H1 (cell line): ENCODE measurements around the gene KDM8. TPM values are rescaled to one million over a fixed set of nuclear protein-coding genes. Genes with fewer than 3 reads are reported as not detected.

ENCODE experiments used
- CTCF ChIA-PET: fragments of 300-600 bp; sonication (Branson Sonifier 250); formaldehyde crosslinking; loops from one replicate; lab custom pipeline; 2021; ENCODE audit not compliant: partially characterized antibody; lab: Charles Lee
- POLR2A ChIA-PET: fragments of 300-600 bp; sonication (Branson Sonifier 250); formaldehyde crosslinking; loops from one replicate; lab custom pipeline; 2021; ENCODE audit warnings: inconsistent platforms; ENCODE audit not compliant: partially characterized antibody; lab: Charles Lee
- DNase-seq, 2 experiments: peaks; one replicate each; pipeline versions ENCODE4 v3.0.0 to v3.0.0-alpha.2; 2010 to 2022; ENCODE audit warnings: low spot score in 2 of 2, low read depth in 1 of 2, mixed read lengths in 1 of 2
- FAIRE-seq: peaks from 2 replicates; lab custom pipeline; 2011; peaks lifted over from hg19 to GRCh38; lab: Jason Lieb, UNC
- H2AFZ ChIP-seq: 2 replicates; pipeline ENCODE4 v1.8.1; 2012; ENCODE audit warnings: low read length, inconsistent platforms
- H2AK5ac ChIP-seq: 2 replicates; pipeline ENCODE4 v1.6.1; 2013; ENCODE audit warnings: low read depth, low read length
- H2BK120ac ChIP-seq: replicated peaks from 2 replicates; pipeline ENCODE3; 2013; ENCODE audit warnings: low read depth, low read length, inconsistent platforms
- H2BK12ac ChIP-seq: 2 replicates; pipeline ENCODE4 v1.6.1; 2013; ENCODE audit warnings: low read depth, low read length
- H2BK15ac ChIP-seq: 2 replicates; pipeline ENCODE4 v1.6.1; 2013; ENCODE audit warnings: low read length
- H2BK20ac ChIP-seq: 2 replicates; pipeline ENCODE4 v1.6.1; 2013; ENCODE audit warnings: low read length
- H2BK5ac ChIP-seq: 2 replicates; pipeline ENCODE4 v1.6.1; 2013; ENCODE audit warnings: low read depth, low read length
- H3K14ac ChIP-seq: 2 replicates; pipeline ENCODE4 v1.6.1; 2013; ENCODE audit warnings: inconsistent platforms; ENCODE audit not compliant: insufficient read length
- H3K18ac ChIP-seq: 2 replicates; pipeline ENCODE4 v1.6.1; 2013; ENCODE audit warnings: low read length; ENCODE audit errors: extremely low read depth
- H3K23ac ChIP-seq: 2 replicates; pipeline ENCODE4 v1.6.1; 2013; ENCODE audit warnings: inconsistent platforms; ENCODE audit not compliant: insufficient read length
- H3K23me2 ChIP-seq: 2 replicates; pipeline ENCODE4 v1.6.1; 2013; ENCODE audit warnings: low read depth, low read length
- H3K27ac ChIP-seq: 2 replicates; pipeline ENCODE4 v1.6.1; 2011; ENCODE audit warnings: low read depth, low read length, inconsistent platforms
- H3K27me3 ChIP-seq, 4 experiments: replicated peaks in 1 of 4; 1 replicate in 1 of 4; 2 replicates in 3 of 4; pipeline versions ENCODE4 v1.6.1 to v1.8.1; 2011 to 2013; ENCODE audit warnings: low read length in 3 of 4, mild to moderate bottlenecking in 3 of 4, inconsistent platforms in 2 of 4, mixed read lengths in 2 of 4, moderate library complexity in 1 of 4; ENCODE audit not compliant: control insufficient read depth in 3 of 4, insufficient read depth in 3 of 4; ENCODE audit errors: extremely low read depth in 1 of 4
- H3K36me3 ChIP-seq, 4 experiments: 2 replicates each; pipeline versions ENCODE4 v1.6.1 to v1.8.1; 2011 to 2013; ENCODE audit warnings: mild to moderate bottlenecking in 4 of 4, low read length in 3 of 4, moderate library complexity in 2 of 4, control low read depth in 1 of 4, inconsistent platforms in 1 of 4; ENCODE audit not compliant: insufficient read depth in 4 of 4, control insufficient read depth in 2 of 4
- H3K4ac ChIP-seq: replicated peaks from 2 replicates; pipeline ENCODE3; 2013; ENCODE audit warnings: low read length, low read depth, mixed read lengths, inconsistent platforms; ENCODE audit not compliant: insufficient read length
- H3K4me1 ChIP-seq, 4 experiments: replicated peaks in 1 of 4; 1 replicate in 1 of 4; 2 replicates in 3 of 4; pipeline versions ENCODE4 v1.6.1 to v1.8.1; 2011 to 2013; ENCODE audit warnings: low read length in 3 of 4, inconsistent platforms in 2 of 4, mixed read lengths in 1 of 4; ENCODE audit not compliant: insufficient read depth in 4 of 4, control insufficient read depth in 3 of 4
- H3K4me2 ChIP-seq, 2 experiments: 2 replicates each; pipeline versions ENCODE4 v1.6.1 to v1.8.1; 2011 to 2013; ENCODE audit warnings: low read depth in 2 of 2, low read length in 2 of 2, control low read depth in 1 of 2, inconsistent platforms in 1 of 2, mild to moderate bottlenecking in 1 of 2; ENCODE audit not compliant: insufficient read depth in 1 of 2
- H3K4me3 ChIP-seq, 4 experiments: fragments of 200-600, 300-600 bp in 1 of 4; sonication (generic), shearing (Covaris generic), sonication (Bioruptor Twin) in 1 of 4; 2 replicates each; pipeline versions ENCODE4 v1.5.1 to v1.8.1; 2011 to 2016; ENCODE audit warnings: low read length in 4 of 4, low read depth in 3 of 4, control low read depth in 2 of 4, inconsistent platforms in 2 of 4, mild to moderate bottlenecking in 2 of 4, mixed read lengths in 1 of 4, moderate library complexity in 1 of 4; ENCODE audit not compliant: insufficient read depth in 2 of 4; ENCODE audit errors: extremely low read depth in 1 of 4
- H3K56ac ChIP-seq: replicated peaks from 2 replicates; pipeline ENCODE3; 2013; ENCODE audit warnings: low read depth, mild to moderate bottlenecking, mixed read lengths, low read length, inconsistent platforms; ENCODE audit not compliant: insufficient read length
- H3K79me1 ChIP-seq: 2 replicates; pipeline ENCODE4 v1.6.1; 2013; ENCODE audit warnings: low read depth, low read length, control low read depth
- H3K79me2 ChIP-seq, 2 experiments: 2 replicates each; pipeline versions ENCODE4 v1.6.1 to v1.8.1; 2012 to 2013; ENCODE audit warnings: low read length in 2 of 2, mild to moderate bottlenecking in 2 of 2, inconsistent platforms in 1 of 2; ENCODE audit not compliant: insufficient read depth in 2 of 2, control insufficient read depth in 1 of 2
- H3K9ac ChIP-seq, 4 experiments: replicated peaks in 1 of 4; 1 replicate in 1 of 4; 2 replicates in 3 of 4; pipeline versions ENCODE4 v1.6.1 to v1.8.1; 2011 to 2013; ENCODE audit warnings: low read depth in 3 of 4, low read length in 3 of 4, control low read depth in 2 of 4, mild to moderate bottlenecking in 2 of 4, moderate library complexity in 2 of 4, inconsistent platforms in 1 of 4; ENCODE audit errors: extremely low read depth in 1 of 4
- H3K9me3 ChIP-seq, 2 experiments: 2 replicates each; pipeline versions ENCODE4 v1.6.1 to v1.8.1; 2012 to 2013; ENCODE audit warnings: mild to moderate bottlenecking in 2 of 2, moderate library complexity in 2 of 2, control low read depth in 1 of 2, inconsistent platforms in 1 of 2, low read depth in 1 of 2, low read length in 1 of 2, mixed read lengths in 1 of 2; ENCODE audit not compliant: insufficient read depth in 2 of 2
- H4K20me1 ChIP-seq, 2 experiments: replicated peaks in 1 of 2; 2 replicates each; pipeline versions ENCODE3 to v1.8.1; 2011 to 2013; ENCODE audit warnings: inconsistent platforms in 2 of 2, low read length in 2 of 2, mild to moderate bottlenecking in 1 of 2; ENCODE audit not compliant: insufficient read depth in 2 of 2, control insufficient read depth in 1 of 2
- H4K5ac ChIP-seq: 2 replicates; pipeline ENCODE4 v1.6.1; 2013; ENCODE audit warnings: low read length, low read depth, mixed read lengths, inconsistent platforms; ENCODE audit not compliant: insufficient read length
- H4K8ac ChIP-seq: 2 replicates; pipeline ENCODE4 v1.8.0; 2013; ENCODE audit warnings: mild to moderate bottlenecking, moderate library complexity, low read length, inconsistent platforms; ENCODE audit not compliant: insufficient read depth; ENCODE audit errors: extremely low read depth
- H4K91ac ChIP-seq: replicated peaks from 2 replicates; pipeline ENCODE3; 2013; ENCODE audit warnings: low read length, mixed read lengths, inconsistent platforms; ENCODE audit not compliant: insufficient read length
- BRCA1 ChIP-seq: IDR thresholded peaks from 2 replicates; pipeline ENCODE4 v1.6.1; 2012; ENCODE audit warnings: low read depth, low read length, improper control_type of control experiment
- CHD1 ChIP-seq: IDR thresholded peaks from 2 replicates; pipeline ENCODE4 v1.6.1; 2012; ENCODE audit warnings: low read depth, low read length, improper control_type of control experiment
- PHF8 ChIP-seq: fragments of 200-600 bp; sonication (generic); conservative IDR thresholded peaks from 2 replicates; pipeline ENCODE4 v1.7.1; 2012; ENCODE audit warnings: low read depth, mild to moderate bottlenecking, inconsistent platforms, low read length, moderate library complexity
- POLR2A ChIP-seq, 2 experiments: IDR thresholded peaks; 1 replicate in 1 of 2; 2 replicates in 1 of 2; pipeline ENCODE4 v1.6.1; 2011; ENCODE audit warnings: low read depth in 2 of 2, low read length in 2 of 2, mild to moderate bottlenecking in 2 of 2; ENCODE audit errors: control extremely low read depth in 1 of 2
- POU5F1 ChIP-seq: IDR thresholded peaks from 2 replicates; pipeline ENCODE4 v1.6.1; 2011; ENCODE audit warnings: low read depth, mild to moderate bottlenecking, low read length, moderate library complexity
- SIX5 ChIP-seq: IDR thresholded peaks from 2 replicates; pipeline ENCODE4 v1.6.1; 2011; ENCODE audit warnings: mild to moderate bottlenecking, low read depth, low read length
- TBP ChIP-seq: IDR thresholded peaks from 2 replicates; pipeline ENCODE4 v1.6.1; 2011; ENCODE audit warnings: low read depth, low read length, improper control_type of control experiment
- WGBS, 2 experiments: shearing (Covaris generic) in 1 of 2; methylation state at CpG; one replicate each; pipeline versions ENCODE4 v1.1.6 to v1.1.7; 2013 to 2015; ENCODE audit warnings: low lambda C conversion rate in 2 of 2, mixed read lengths in 2 of 2, inconsistent platforms in 1 of 2, low coverage in 1 of 2, missing lambda C conversion rate in 1 of 2; ENCODE audit not compliant: insufficient replicate concordance in 2 of 2, insufficient coverage in 1 of 2, insufficient read length in 1 of 2; ENCODE audit errors: extremely low coverage in 1 of 2, missing lambda C conversion rate in 1 of 2; 5-methylcytosine and 5-hydroxymethylcytosine counted together
- polyA plus RNA-seq, 7 experiments: library from polyadenylated mRNA; depleted of rRNA in 3 of 7; stranded (reverse) in 5 of 7; unstranded in 2 of 7; fragments of >200 nt in 5 of 7; fragments of 200-250 nt in 2 of 7; gene quantifications; 1 replicate in 5 of 7; 2 replicates in 1 of 7; 4 replicates in 1 of 7; pipeline versions ENCODE4 v1.2.1 to v1.2.3, GENCODE V29; 2011 to 2013; ENCODE audit warnings: missing spikeins in 2 of 7, mixed read lengths in 2 of 7
- total RNA-seq: library from RNA; stranded (reverse); fragmentation: NEBNext Ultra II Directional; extraction: Animal tissue kit (Norgen Biotek cat#: 25700); gene quantifications from 2 replicates; pipeline ENCODE4 v1.2.1, GENCODE V29; 2021

The KDM8 gene
- total and polyA plus RNA-seq, 2 of the 8 experiments (the other 6 are each of a cell fraction or from before 2014, with no cell fraction given): 10.3 to 12.8 TPM

GRCh38 chr16:27182906-27183405, 20.4 kb upstream of the KDM8 start:
- no peak overlapping the region for H4K8ac ChIP-seq
- no peak overlapping the region for H3K18ac ChIP-seq
- no peak overlapping the region for H3K56ac ChIP-seq
- TF ChIP-seq PHF8 (no peak), CHD1 (no peak), BRCA1 (no peak), POU5F1 (no peak), SIX5 (no peak), TBP (no peak), POLR2A (IDR thresholded peaks at IDR 0.05; ENCODE audit: control extremely low read depth in 1 of 2, low read depth in 2 of 2, low read length in 2 of 2) (no peak)
- TF ChIP-seq, all 59 proteins: peak for 0
- no peak overlapping the region for H2AFZ ChIP-seq
- H2BK120ac ChIP-seq: no peak overlapping the region
- no peaks in the 10 kb centered on the region for H4K20me1 ChIP-seq
- no peak overlapping the region for H3K4me2 ChIP-seq
- H3K27ac ChIP-seq: no peak overlapping the region
- WGBS, 2 experiments: 89% methylated on average over 7 of the region's 7 CpGs; no CpG with 5 or more reads in 1 of the 2 experiments
- H3K9me3 ChIP-seq: no peaks in the 10 kb centered on the region
- H2BK20ac ChIP-seq: no peak overlapping the region
- H3K4me1 ChIP-seq: peaks cover 0 to 3% (median 0%) of the 10 kb centered on the region in 4 experiments; a peak in 3 of 7 replicates
- no peaks in the 10 kb centered on the region for H3K79me2 ChIP-seq
- H2BK5ac ChIP-seq: no peak overlapping the region
- H3K36me3 ChIP-seq: no peaks in the 10 kb centered on the region
- H3K4ac ChIP-seq: no peak overlapping the region
- DNase-seq: no peak
- ChIA-PET CTCF (no interaction called here), POLR2A (no interaction called here)
- no peaks in the 10 kb centered on the region for H3K27me3 ChIP-seq
- no peak overlapping the region for H3K9ac ChIP-seq
- H3K23me2 ChIP-seq: no peaks in the 10 kb centered on the region
- H4K91ac ChIP-seq: no peak overlapping the region
- no peak overlapping the region for H2BK15ac ChIP-seq
- no peaks in the 10 kb centered on the region for H3K79me1 ChIP-seq
- H2AK5ac ChIP-seq: no peak overlapping the region
- H3K4me3 ChIP-seq: no peak overlapping the region
- no peak overlapping the region for H3K23ac ChIP-seq
- no peak overlapping the region for H3K14ac ChIP-seq
- no peak overlapping the region for H2BK12ac ChIP-seq
- FAIRE-seq: no peak
- no peak overlapping the region for H4K5ac ChIP-seq
